T-helper 1 cell treated with Interleukin-12 subunit alpha and Interleukin-12 subunit beta and Interleukin-4 antibody, amounts not matched to agents 30 μg/mL and 1 μg/mL, for 36 hours (primary cell): ENCODE data around the gene BEGAIN.

Experiments
- H3K27ac Mint-ChIP-seq: one replicate; pipeline ENCODE4 v1.8.0; 2021; ENCODE audit warnings: mild to moderate bottlenecking, mixed read lengths
- H3K27me3 Mint-ChIP-seq: one replicate; pipeline ENCODE4 v1.8.0; 2021; ENCODE audit warnings: low read depth, mixed read lengths
- H3K36me3 Mint-ChIP-seq: one replicate; pipeline ENCODE4 v1.8.0; 2021; ENCODE audit warnings: low read depth, mixed read lengths
- H3K4me1 Mint-ChIP-seq: one replicate; pipeline ENCODE4 v1.8.0; 2021; ENCODE audit warnings: low read depth, mixed read lengths
- H3K4me3 Mint-ChIP-seq: one replicate; pipeline ENCODE4 v1.8.0; 2021; ENCODE audit warnings: mild to moderate bottlenecking, moderate library complexity, mixed read lengths
- H3K9me3 Mint-ChIP-seq: one replicate; pipeline ENCODE4 v1.8.0; 2021; ENCODE audit warnings: mixed read lengths

BEGAIN gene

GRCh38 chr14:100594625-100594951 is 7.4 kb upstream of the BEGAIN start:
- Mint-ChIP-seq H3K36me3 (no peaks in the 10 kb centered on the region), H3K9me3 (no peaks in the 10 kb centered on the region), H3K4me3 (no peak overlapping the region), H3K4me1 (no peaks in the 10 kb centered on the region), H3K27ac (no peak overlapping the region), H3K27me3 (peaks cover 47% of the 10 kb centered on the region)

- Mint-ChIP-seq H3K27me3 (peaks cover 44% of the 10 kb centered on the region), H3K36me3 (no peaks in the 10 kb centered on the region), H3K4me1 (no peaks in the 10 kb centered on the region)
Observed at GRCh38 chr14:100593751-100594624, 6.8 kb upstream of the BEGAIN start.

GRCh38 chr14:100592972-100593371 is 5.8 kb upstream of the BEGAIN start:
- Mint-ChIP-seq H3K4me1 (no peaks in the 10 kb centered on the region), H3K27me3 (peaks cover 43% of the 10 kb centered on the region), H3K27ac (no peak overlapping the region), H3K4me3 (no peak overlapping the region), H3K9me3 (no peaks in the 10 kb centered on the region), H3K36me3 (no peaks in the 10 kb centered on the region)

More at GRCh38 chr14:100593751-100594624, 6.8 kb upstream of the BEGAIN start:
- no peak overlapping the region for H3K4me3 Mint-ChIP-seq
- no peak overlapping the region for H3K27ac Mint-ChIP-seq
- no peaks in the 10 kb centered on the region for H3K9me3 Mint-ChIP-seq

GRCh38 chr14:100592461-100592891 is 5.3 kb upstream of the BEGAIN start:
- Mint-ChIP-seq H3K27me3 (peaks cover 43% of the 10 kb centered on the region), H3K27ac (no peak overlapping the region)

GRCh38 chr14:100591453-100592371 is 4.5 kb upstream of the BEGAIN start:
- Mint-ChIP-seq H3K27me3 (peaks cover 38% of the 10 kb centered on the region), H3K27ac (no peak overlapping the region), H3K4me3 (no peak overlapping the region), H3K36me3 (no peaks in the 10 kb centered on the region), H3K9me3 (no peaks in the 10 kb centered on the region), H3K4me1 (no peaks in the 10 kb centered on the region)

More at GRCh38 chr14:100592461-100592891, 5.3 kb upstream of the BEGAIN start:
- H3K36me3 Mint-ChIP-seq = no peaks in the 10 kb centered on the region
- no peaks in the 10 kb centered on the region for H3K9me3 Mint-ChIP-seq
- no peak overlapping the region for H3K4me3 Mint-ChIP-seq
- H3K4me1 Mint-ChIP-seq = no peaks in the 10 kb centered on the region

- Mint-ChIP-seq H3K4me3 (no peak overlapping the region), H3K4me1 (no peaks in the 10 kb centered on the region), H3K27me3 (peaks cover 38% of the 10 kb centered on the region), H3K36me3 (no peaks in the 10 kb centered on the region), H3K27ac (no peak overlapping the region), H3K9me3 (no peaks in the 10 kb centered on the region)
Observed at GRCh38 chr14:100590726-100591452, 3.7 kb upstream of the BEGAIN start.

- Mint-ChIP-seq H3K27ac (no peak overlapping the region), H3K4me3 (no peak overlapping the region), H3K36me3 (no peaks in the 10 kb centered on the region), H3K9me3 (no peaks in the 10 kb centered on the region), H3K27me3 (peaks cover 37% of the 10 kb centered on the region), H3K4me1 (no peaks in the 10 kb centered on the region)
Observed at GRCh38 chr14:100589760-100590469, 2.7 kb upstream of the BEGAIN start.

- Mint-ChIP-seq H3K4me1 (no peaks in the 10 kb centered on the region), H3K36me3 (no peaks in the 10 kb centered on the region), H3K27ac (no peak overlapping the region), H3K9me3 (no peaks in the 10 kb centered on the region), H3K4me3 (no peak overlapping the region), H3K27me3 (peaks cover 37% of the 10 kb centered on the region)
Observed at GRCh38 chr14:100589071-100589759, 2.0 kb upstream of the BEGAIN start.

- no peaks in the 10 kb centered on the region for H3K4me1 Mint-ChIP-seq
- H3K27ac Mint-ChIP-seq = no peak overlapping the region
- H3K27me3 Mint-ChIP-seq = peaks cover 37% of the 10 kb centered on the region
- no peaks in the 10 kb centered on the region for H3K9me3 Mint-ChIP-seq
- H3K36me3 Mint-ChIP-seq = no peaks in the 10 kb centered on the region
- peak overlapping the region; percentile 40 for H3K4me3 Mint-ChIP-seq
Observed at GRCh38 chr14:100588671-100589070, 1.5 kb upstream of the BEGAIN start.

GRCh38 chr14:100587763-100588411 is 670 bp upstream of the BEGAIN start:
- no peaks in the 10 kb centered on the region for H3K4me1 Mint-ChIP-seq
- no peaks in the 10 kb centered on the region for H3K9me3 Mint-ChIP-seq
- no peaks in the 10 kb centered on the region for H3K36me3 Mint-ChIP-seq
- H3K27ac Mint-ChIP-seq = no peak overlapping the region
- H3K4me3 Mint-ChIP-seq = peak overlapping the region; percentile 66
- peaks cover 37% of the 10 kb centered on the region for H3K27me3 Mint-ChIP-seq

GRCh38 chr14:100586403-100587085 is 673 bp downstream of the BEGAIN start:
- Mint-ChIP-seq H3K4me1 (no peaks in the 10 kb centered on the region), H3K27me3 (peaks cover 30% of the 10 kb centered on the region), H3K9me3 (no peaks in the 10 kb centered on the region), H3K36me3 (no peaks in the 10 kb centered on the region), H3K4me3 (peak overlapping the region; percentile 38), H3K27ac (no peak overlapping the region)

GRCh38 chr14:100586153-100586402 is 1.1 kb downstream of the BEGAIN start:
- Mint-ChIP-seq H3K4me3 (no peak overlapping the region), H3K36me3 (no peaks in the 10 kb centered on the region), H3K27ac (no peak overlapping the region), H3K4me1 (no peaks in the 10 kb centered on the region), H3K27me3 (peaks cover 30% of the 10 kb centered on the region), H3K9me3 (no peaks in the 10 kb centered on the region)
